CD8-positive, alpha-beta memory T cell (primary cell): ENCODE data around the gene PRPSAP1. TPM values are rescaled to one million over a fixed set of nuclear protein-coding genes. Genes with fewer than 3 reads are reported as not detected.
A peak's percentile ranks its signal among the peaks of the same experiment; 100 is the strongest.
"Not testable (repeated sequence)": the region's sequence is repeated elsewhere in the genome, so short reads cannot be mapped to it uniquely, and the experiment has no call there.

Experiments used
- CTCF ChIA-PET: fragments of 350-600 bp; sonication (Branson Sonifier 250); formaldehyde crosslinking; loops from one replicate; lab custom pipeline; 2021; ENCODE audit warnings: antibody characterized with exemption; lab: Charles Lee
- POLR2A ChIA-PET: fragments of 350-600 bp; sonication (Branson Sonifier 250); formaldehyde crosslinking; loops from one replicate; lab custom pipeline; 2021; ENCODE audit warnings: antibody characterized with exemption; lab: Charles Lee
- DNase-seq, 5 donors: peaks; one replicate each; pipeline versions ENCODE4 v3.0.0 to v3.0.0-alpha.2; 2020 to 2022; ENCODE audit warnings: mixed read lengths in 1 of 5
- H3K27ac ChIP-seq: one replicate; pipeline ENCODE4 v1.7.0; 2013; ENCODE audit warnings: low read depth, mild to moderate bottlenecking, low read length, moderate library complexity
- H3K27me3 ChIP-seq: 2 replicates; pipeline ENCODE4 v1.7.0; 2013; ENCODE audit warnings: low read length, mild to moderate bottlenecking; ENCODE audit not compliant: insufficient read depth, poor library complexity, severe bottlenecking
- H3K36me3 ChIP-seq: 2 replicates; pipeline ENCODE4 v1.7.0; 2013; ENCODE audit warnings: mild to moderate bottlenecking, low read length, moderate library complexity; ENCODE audit not compliant: insufficient read depth
- H3K4me1 ChIP-seq: 2 replicates; pipeline ENCODE4 v1.7.0; 2013; ENCODE audit warnings: mild to moderate bottlenecking, low read length, moderate library complexity; ENCODE audit not compliant: insufficient read depth
- H3K4me3 ChIP-seq: 2 replicates; pipeline ENCODE4 v1.7.0; 2013; ENCODE audit warnings: mild to moderate bottlenecking, low read length
- H3K9me3 ChIP-seq: 2 replicates; pipeline ENCODE4 v1.7.0; 2013; ENCODE audit warnings: mild to moderate bottlenecking, low read length
- H3K27ac Mint-ChIP-seq, 8 donors: one replicate each; pipeline ENCODE4 v1.8.0; 2020 to 2021; ENCODE audit warnings: mixed read lengths in 8 of 8, mild to moderate bottlenecking in 6 of 8, inconsistent platforms in 3 of 8, moderate library complexity in 3 of 8
- H3K27me3 Mint-ChIP-seq, 2 donors: one replicate each; pipeline ENCODE4 v1.8.0; 2020 to 2021; ENCODE audit warnings: mixed read lengths in 2 of 2, mild to moderate bottlenecking in 1 of 2, moderate library complexity in 1 of 2
- H3K36me3 Mint-ChIP-seq, 3 donors: one replicate each; pipeline ENCODE4 v1.8.0; 2020 to 2021; ENCODE audit warnings: mixed read lengths in 3 of 3, inconsistent platforms in 1 of 3, mild to moderate bottlenecking in 1 of 3
- H3K4me1 Mint-ChIP-seq, 3 donors: one replicate each; pipeline ENCODE4 v1.8.0; 2020 to 2021; ENCODE audit warnings: mixed read lengths in 3 of 3, inconsistent platforms in 1 of 3, mild to moderate bottlenecking in 1 of 3
- H3K4me3 Mint-ChIP-seq, 7 donors: one replicate each; pipeline ENCODE4 v1.8.0; 2020 to 2021; ENCODE audit warnings: mixed read lengths in 7 of 7, mild to moderate bottlenecking in 6 of 7, moderate library complexity in 4 of 7, inconsistent platforms in 2 of 7
- H3K9me3 Mint-ChIP-seq, 5 donors: one replicate each; pipeline ENCODE4 v1.8.0; 2020 to 2022; ENCODE audit warnings: mixed read lengths in 5 of 5, mild to moderate bottlenecking in 3 of 5, moderate library complexity in 2 of 5, inconsistent platforms in 1 of 5
- polyA plus RNA-seq: library from polyadenylated mRNA; unstranded; fragments of 300-500 nt; fragmentation: Illumina TruSeq; gene quantifications from one replicate; pipeline ENCODE4 v1.2.3, GENCODE V29; 2021
- total RNA-seq, 2 experiments: library from RNA; stranded (reverse); gene quantifications; one replicate each; pipeline ENCODE4 v1.2.3, GENCODE V29; 2021

PRPSAP1 gene
- total and polyA plus RNA-seq, 3 experiments from 2014 or later, result 46.9 to 63.3 (median 48.3) TPM

GRCh38 chr17:76365256-76365903, 11.7 kb upstream of the PRPSAP1 start:
- Histone ChIP-seq H3K27me3 (no peaks in the 10 kb centered on the region), H3K36me3 (no peaks in the 10 kb centered on the region), H3K4me1 (no peaks in the 10 kb centered on the region), H3K4me3 (no peak overlapping the region), H3K9me3 (no peaks in the 10 kb centered on the region), H3K27ac (no peak overlapping the region)
- H3K9me3 Mint-ChIP-seq, result no peaks in the 10 kb centered on the region
- H3K27me3 Mint-ChIP-seq, result peaks cover 0 to 3% of the 10 kb centered on the region in 2 donors
- no peak for DNase-seq
- ChIA-PET POLR2A (interaction anchor here (0.6 to 0.7 kb wide), 2 partner anchors 1115 to 1189 kb away, joined by 3 to 11 read pairs; no protein-coding TSS in a partner anchor), CTCF (interaction anchor here (3.0 to 3.8 kb wide), 2 partner anchors 20 to 33 kb away, joined by 13 to 23 read pairs; partner anchors contain the start of gene SPHK1)
- no peak overlapping the region for H3K4me3 Mint-ChIP-seq
- no peaks in the 10 kb centered on the region for H3K4me1 Mint-ChIP-seq
- H3K36me3 Mint-ChIP-seq, result no peaks in the 10 kb centered on the region
- H3K27ac Mint-ChIP-seq, result no peak overlapping the region

- no peaks in the 10 kb centered on the region for H3K4me1 ChIP-seq
- H3K4me3 Mint-ChIP-seq, result no peak overlapping the region
- no peak overlapping the region for H3K4me3 ChIP-seq
- H3K4me1 Mint-ChIP-seq, result no peaks in the 10 kb centered on the region
- no peaks in the 10 kb centered on the region for H3K9me3 Mint-ChIP-seq
- no peaks in the 10 kb centered on the region for H3K36me3 ChIP-seq
- H3K27ac ChIP-seq, result peak overlapping the region; percentile 27
- DNase-seq, result no peak
- no peaks in the 10 kb centered on the region for H3K36me3 Mint-ChIP-seq
- CTCF ChIA-PET, result interaction anchor here (0.6 to 3.0 kb wide), 3 partner anchors 10 to 66 kb away, joined by 3 to 13 read pairs (median 4); partner anchors contain the start of genes PRPSAP1 and SPHK1
- POLR2A ChIA-PET, result no interaction called here
- H3K27ac Mint-ChIP-seq, result no peak overlapping the region
- peaks cover 0 to 3% of the 10 kb centered on the region in 2 donors for H3K27me3 Mint-ChIP-seq
- no peaks in the 10 kb centered on the region for H3K27me3 ChIP-seq
- no peaks in the 10 kb centered on the region for H3K9me3 ChIP-seq
Observed at GRCh38 chr17:76363107-76363842, 9.6 kb upstream of the PRPSAP1 start.

DNA sequence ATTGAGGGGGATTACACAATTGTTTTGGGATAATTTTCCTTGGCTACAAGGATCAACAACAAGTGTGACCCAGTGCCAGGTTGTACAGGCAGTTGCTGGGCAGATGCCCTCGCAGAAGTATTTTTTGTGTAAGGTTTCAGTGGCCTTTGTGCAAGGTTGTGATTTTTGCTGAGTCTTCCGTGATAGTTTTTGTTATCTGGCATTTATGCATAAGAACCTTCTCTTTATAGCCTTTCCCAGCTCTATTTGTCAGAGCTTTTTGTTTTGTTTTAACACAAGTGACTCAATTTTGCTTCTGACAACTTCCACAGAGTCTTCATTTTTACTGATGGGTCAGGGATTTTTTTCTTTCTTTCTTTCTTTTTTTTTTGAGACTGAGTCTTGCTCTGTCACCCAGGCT, 6.7 kb upstream of the PRPSAP1 start:
- Histone ChIP-seq H3K36me3 (no peaks in the 10 kb centered on the region), H3K27ac (no peak overlapping the region), H3K27me3 (no peaks in the 10 kb centered on the region), H3K4me3 (no peak overlapping the region), H3K4me1 (no peaks in the 10 kb centered on the region), H3K9me3 (no peaks in the 10 kb centered on the region)
- no peaks in the 10 kb centered on the region for H3K4me1 Mint-ChIP-seq
- DNase-seq, result no peak
- no peaks in the 10 kb centered on the region for H3K36me3 Mint-ChIP-seq
- H3K27ac Mint-ChIP-seq, result no peak overlapping the region
- H3K9me3 Mint-ChIP-seq, result no peaks in the 10 kb centered on the region
- H3K4me3 Mint-ChIP-seq, result no peak overlapping the region
- ChIA-PET POLR2A (no interaction called here), CTCF (interaction anchor here (1.0 to 1.6 kb wide), 2 partner anchors 24 to 37 kb away, joined by 3 to 8 read pairs; partner anchors contain the start of gene SPHK1)
- H3K27me3 Mint-ChIP-seq, result peaks cover 0 to 7% of the 10 kb centered on the region in 2 donors

DNA sequence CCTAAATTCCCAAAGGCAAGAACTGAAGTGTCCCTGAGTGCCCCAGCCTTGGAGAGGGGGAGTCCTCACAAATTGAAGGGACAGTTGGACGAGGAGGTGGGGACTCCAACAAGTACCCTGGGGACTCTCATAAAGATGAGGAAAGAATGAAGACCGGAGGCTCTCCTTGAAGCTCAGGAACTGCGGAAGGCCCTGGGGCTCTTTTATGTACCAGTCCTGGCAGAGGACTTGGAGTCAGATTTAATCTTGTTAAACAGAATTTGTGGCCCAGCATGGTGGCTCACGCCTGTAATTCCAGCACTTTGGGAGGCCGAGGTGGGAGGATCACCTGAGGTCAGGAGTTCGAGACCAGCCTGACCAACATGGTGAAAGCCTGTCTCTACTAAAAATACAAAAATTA, 6.1 kb upstream of the PRPSAP1 start:
- DNase-seq, H3K4me1 Mint-ChIP-seq, H3K36me3 Mint-ChIP-seq, POLR2A ChIA-PET, H3K4me1 ChIP-seq, H3K27ac ChIP-seq, CTCF ChIA-PET, H3K4me3 ChIP-seq, H3K9me3 Mint-ChIP-seq, H3K36me3 ChIP-seq, H3K27me3 ChIP-seq, H3K9me3 ChIP-seq, H3K27me3 Mint-ChIP-seq, H3K27ac Mint-ChIP-seq, H3K4me3 Mint-ChIP-seq: not testable (repeated sequence)

- Histone ChIP-seq H3K4me1 (peaks cover under 1% of the 10 kb centered on the region), H3K36me3 (no peaks in the 10 kb centered on the region), H3K4me3 (no peak overlapping the region), H3K9me3 (no peaks in the 10 kb centered on the region), H3K27me3 (no peaks in the 10 kb centered on the region), H3K27ac (no peak overlapping the region)
- H3K4me1 Mint-ChIP-seq, result peaks cover under 1 to 5% (median 4%) of the 10 kb centered on the region in 3 donors
- H3K27ac Mint-ChIP-seq, result no peak overlapping the region
- DNase-seq, result no peak
- ChIA-PET CTCF (no interaction called here), POLR2A (no interaction called here)
- peaks cover 0 to 4% of the 10 kb centered on the region in 2 donors for H3K27me3 Mint-ChIP-seq
- no peaks in the 10 kb centered on the region for H3K9me3 Mint-ChIP-seq
- no peak overlapping the region for H3K4me3 Mint-ChIP-seq
- H3K36me3 Mint-ChIP-seq, result no peaks in the 10 kb centered on the region
Observed at GRCh38 chr17:76359375-76359774, 5.7 kb upstream of the PRPSAP1 start.

- H3K27me3 Mint-ChIP-seq, result peaks cover 0 to 4% of the 10 kb centered on the region in 2 donors
- Histone ChIP-seq H3K36me3 (no peaks in the 10 kb centered on the region), H3K4me3 (no peak overlapping the region), H3K27ac (no peak overlapping the region), H3K9me3 (no peaks in the 10 kb centered on the region), H3K27me3 (no peaks in the 10 kb centered on the region), H3K4me1 (peaks cover 7% of the 10 kb centered on the region)
- no peak overlapping the region for H3K27ac Mint-ChIP-seq
- H3K4me3 Mint-ChIP-seq, result peak overlapping the region in 1 of 7 donors; percentile 35
- H3K4me1 Mint-ChIP-seq, result peaks cover 10 to 14% (median 14%) of the 10 kb centered on the region in 3 donors
- H3K9me3 Mint-ChIP-seq, result no peaks in the 10 kb centered on the region
- ChIA-PET CTCF (interaction anchor here (1.2 kb wide), 1 partner anchor 28 kb away, joined by 4 read pairs; no protein-coding TSS in a partner anchor), POLR2A (no interaction called here)
- H3K36me3 Mint-ChIP-seq, result peaks cover 0 to 11% (median 0%) of the 10 kb centered on the region in 3 donors
- no peak for DNase-seq
Observed at GRCh38 chr17:76357597-76358158, 4.0 kb upstream of the PRPSAP1 start.

- no peak overlapping the region for H3K27ac ChIP-seq
- Mint-ChIP-seq H3K27ac (no peak overlapping the region), H3K27me3 (peaks cover 0 to 4% of the 10 kb centered on the region in 2 donors), H3K4me3 (peak overlapping the region in 1 of 7 donors; percentile 35), H3K9me3 (no peaks in the 10 kb centered on the region), H3K36me3 (peaks cover 0 to 11% (median 0%) of the 10 kb centered on the region in 3 donors), H3K4me1 (peaks cover 15 to 20% (median 20%) of the 10 kb centered on the region in 3 donors)
- ChIA-PET CTCF (interaction anchor here (7.0 kb wide), 1 partner anchor 28 kb away, joined by 46 read pairs; the partner anchor contains the start of gene SPHK1), POLR2A (no interaction called here)
- H3K4me1 ChIP-seq, result peaks cover 9% of the 10 kb centered on the region
- no peaks in the 10 kb centered on the region for H3K9me3 ChIP-seq
- no peaks in the 10 kb centered on the region for H3K36me3 ChIP-seq
- H3K27me3 ChIP-seq, result no peaks in the 10 kb centered on the region
- DNase-seq, result no peak
- H3K4me3 ChIP-seq, result no peak overlapping the region
Observed at GRCh38 chr17:76356803-76357456, 3.2 kb upstream of the PRPSAP1 start.
